Measurements from ENCODE around the gene NCR3LG1.

DNA sequence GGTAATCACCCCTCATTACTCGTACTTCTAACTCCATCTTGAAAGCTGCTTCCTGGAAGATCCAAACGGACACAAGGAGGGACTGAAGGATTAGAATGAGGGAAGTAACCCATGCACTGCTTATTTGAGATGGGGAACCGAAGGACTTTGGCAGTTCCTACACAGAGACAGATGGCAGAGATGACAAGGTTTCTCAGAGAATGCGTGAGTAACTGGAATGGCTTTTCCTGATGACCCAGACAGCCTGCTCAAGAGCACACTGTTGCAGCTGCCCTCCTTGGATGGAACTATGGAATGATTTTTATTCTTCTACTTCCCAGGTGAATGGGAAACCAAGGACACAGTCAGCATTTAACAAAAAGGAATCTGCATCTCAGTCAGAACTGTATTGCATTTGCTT is 29.6 kb downstream of the NCR3LG1 start:
- TF ChIP-seq, protein P1, sequence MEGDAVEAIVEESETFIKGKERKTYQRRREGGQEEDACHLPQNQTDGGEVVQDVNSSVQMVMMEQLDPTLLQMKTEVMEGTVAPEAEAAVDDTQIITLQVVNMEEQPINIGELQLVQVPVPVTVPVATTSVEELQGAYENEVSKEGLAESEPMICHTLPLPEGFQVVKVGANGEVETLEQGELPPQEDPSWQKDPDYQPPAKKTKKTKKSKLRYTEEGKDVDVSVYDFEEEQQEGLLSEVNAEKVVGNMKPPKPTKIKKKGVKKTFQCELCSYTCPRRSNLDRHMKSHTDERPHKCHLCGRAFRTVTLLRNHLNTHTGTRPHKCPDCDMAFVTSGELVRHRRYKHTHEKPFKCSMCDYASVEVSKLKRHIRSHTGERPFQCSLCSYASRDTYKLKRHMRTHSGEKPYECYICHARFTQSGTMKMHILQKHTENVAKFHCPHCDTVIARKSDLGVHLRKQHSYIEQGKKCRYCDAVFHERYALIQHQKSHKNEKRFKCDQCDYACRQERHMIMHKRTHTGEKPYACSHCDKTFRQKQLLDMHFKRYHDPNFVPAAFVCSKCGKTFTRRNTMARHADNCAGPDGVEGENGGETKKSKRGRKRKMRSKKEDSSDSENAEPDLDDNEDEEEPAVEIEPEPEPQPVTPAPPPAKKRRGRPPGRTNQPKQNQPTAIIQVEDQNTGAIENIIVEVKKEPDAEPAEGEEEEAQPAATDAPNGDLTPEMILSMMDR (IDR thresholded peaks at IDR 0.05): no peak
- no peak for TF ChIP-seq POLR2A (IDR thresholded peaks at IDR 0.05)
